Measurements from ENCODE around the gene MAST2.

Gene MAST2

DNA sequence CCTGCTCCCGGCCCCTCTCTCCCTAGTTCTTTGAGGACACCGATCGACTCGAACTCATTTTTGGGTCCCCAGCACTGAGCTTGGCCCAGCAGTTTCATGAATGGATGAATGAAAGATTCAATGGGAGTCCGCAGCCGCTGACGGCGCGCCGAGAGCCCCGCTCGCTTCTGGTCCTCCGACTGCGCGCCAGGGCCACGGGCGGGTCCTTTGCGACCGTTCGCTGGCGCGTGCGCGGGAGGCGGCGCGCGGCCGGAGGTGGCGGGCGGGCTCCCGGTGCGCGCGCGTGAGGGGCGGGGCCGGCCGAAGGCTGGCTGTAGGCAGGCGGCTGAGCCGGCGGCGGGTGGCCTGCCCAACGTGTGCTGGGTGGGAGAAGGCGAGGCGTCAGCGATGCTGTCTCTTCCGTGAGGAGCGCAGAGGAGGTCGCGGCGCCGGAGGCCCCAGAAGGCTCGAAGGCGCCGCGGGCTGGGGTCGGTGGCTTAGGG, at the start of gene MAST2:
TSS of gene MAST2 (plus strand) at position 314 of the 482 bp plus-strand sequence. CDS start 284 bp downstream, outside the sequence.
- Histone ChIP-seq H3K9ac (ENCODE audit: low read length) (peak within 1 kb of the TSS; percentile 93), H3K27ac (ENCODE audit: low read depth, low read length, poor library complexity, severe bottlenecking) (peak within 1 kb of the TSS; percentile 67), H2AFZ (ENCODE audit: low read length) (peak within 1 kb of the TSS; percentile 95), H3K36me3 (ENCODE audit: insufficient read depth, low read length) (peaks cover 21% of the 10 kb centered on the region), H3K79me2 (ENCODE audit: insufficient read depth, low read length) (peaks cover 32% of the 10 kb centered on the region), H3K4me3 (ENCODE audit: low read depth, low read length, poor library complexity, severe bottlenecking) (peak within 1 kb of the TSS; percentile 94), H3K4me2 (ENCODE audit: low read length) (peak within 1 kb of the TSS; percentile 93), H3K27me3 (ENCODE audit: insufficient read depth, low read length) (no peaks in the 10 kb centered on the region), H4K20me1 (ENCODE audit: insufficient read depth, low read length) (no peaks in the 10 kb centered on the region), H3K9me3 (ENCODE audit: low read length) (no peaks in the 10 kb centered on the region), H3F3A (ENCODE audit: insufficient read depth, low read length) (no peaks in the 10 kb centered on the region), H3K9me2 (ENCODE audit: low read depth, low read length) (no peaks in the 10 kb centered on the region), H3K4me1 (ENCODE audit: insufficient read depth, low read length, severe bottlenecking) (peaks cover 23% of the 10 kb centered on the region)
- no peak for TF ChIP-seq EZH2 (IDR thresholded peaks at IDR 0.05; ENCODE audit: borderline replicate concordance, low read length)
- TF ChIP-seq, protein P1, sequence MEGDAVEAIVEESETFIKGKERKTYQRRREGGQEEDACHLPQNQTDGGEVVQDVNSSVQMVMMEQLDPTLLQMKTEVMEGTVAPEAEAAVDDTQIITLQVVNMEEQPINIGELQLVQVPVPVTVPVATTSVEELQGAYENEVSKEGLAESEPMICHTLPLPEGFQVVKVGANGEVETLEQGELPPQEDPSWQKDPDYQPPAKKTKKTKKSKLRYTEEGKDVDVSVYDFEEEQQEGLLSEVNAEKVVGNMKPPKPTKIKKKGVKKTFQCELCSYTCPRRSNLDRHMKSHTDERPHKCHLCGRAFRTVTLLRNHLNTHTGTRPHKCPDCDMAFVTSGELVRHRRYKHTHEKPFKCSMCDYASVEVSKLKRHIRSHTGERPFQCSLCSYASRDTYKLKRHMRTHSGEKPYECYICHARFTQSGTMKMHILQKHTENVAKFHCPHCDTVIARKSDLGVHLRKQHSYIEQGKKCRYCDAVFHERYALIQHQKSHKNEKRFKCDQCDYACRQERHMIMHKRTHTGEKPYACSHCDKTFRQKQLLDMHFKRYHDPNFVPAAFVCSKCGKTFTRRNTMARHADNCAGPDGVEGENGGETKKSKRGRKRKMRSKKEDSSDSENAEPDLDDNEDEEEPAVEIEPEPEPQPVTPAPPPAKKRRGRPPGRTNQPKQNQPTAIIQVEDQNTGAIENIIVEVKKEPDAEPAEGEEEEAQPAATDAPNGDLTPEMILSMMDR (IDR thresholded peaks at IDR 0.05; ENCODE audit: low read length), result no peak

DNA sequence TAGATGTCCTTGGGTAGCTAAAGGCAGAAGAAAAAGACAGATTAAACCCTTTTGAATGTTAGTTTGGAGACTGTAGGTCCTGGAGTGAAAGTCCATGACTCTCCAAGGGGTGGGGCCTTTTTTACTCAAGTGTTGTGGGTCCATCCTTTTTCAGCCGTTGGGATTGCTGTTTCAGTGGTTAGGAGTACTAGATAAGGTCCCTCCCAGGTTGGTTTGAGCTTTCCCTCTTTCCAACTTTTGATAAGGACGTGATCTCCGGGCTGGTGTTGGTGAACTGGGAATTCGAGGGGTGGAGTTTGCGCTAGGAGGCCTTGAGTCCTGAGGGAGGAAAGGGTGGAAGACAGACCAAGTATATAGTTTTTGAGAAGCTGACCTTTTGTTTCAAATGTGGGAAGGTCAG, 47.7 kb upstream of the MAST2 start:
- Histone ChIP-seq H3F3A (ENCODE audit: insufficient read depth, low read length) (no peaks in the 10 kb centered on the region; the same call in 1 of the 2 replicates), H4K20me1 (ENCODE audit: insufficient read depth, low read length) (no peaks in the 10 kb centered on the region), H3K4me3 (ENCODE audit: low read depth, low read length, poor library complexity, severe bottlenecking) (no peak overlapping the region), H3K27ac (ENCODE audit: low read depth, low read length, poor library complexity, severe bottlenecking) (no peak overlapping the region), H3K36me3 (ENCODE audit: insufficient read depth, low read length) (no peaks in the 10 kb centered on the region), H3K4me2 (ENCODE audit: low read length) (no peak overlapping the region), H3K9ac (ENCODE audit: low read length) (no peak overlapping the region), H3K27me3 (ENCODE audit: insufficient read depth, low read length) (no peaks in the 10 kb centered on the region; the same call in 1 of the 2 replicates), H3K79me2 (ENCODE audit: insufficient read depth, low read length) (no peaks in the 10 kb centered on the region), H3K9me2 (ENCODE audit: low read depth, low read length) (no peaks in the 10 kb centered on the region), H3K4me1 (ENCODE audit: insufficient read depth, low read length, severe bottlenecking) (peaks cover 4% of the 10 kb centered on the region), H2AFZ (ENCODE audit: low read length) (no peak overlapping the region), H3K9me3 (ENCODE audit: low read length) (no peaks in the 10 kb centered on the region)
- no peak for TF ChIP-seq EZH2 (IDR thresholded peaks at IDR 0.05; ENCODE audit: borderline replicate concordance, low read length)
- TF ChIP-seq, protein P1 (IDR thresholded peaks at IDR 0.05; ENCODE audit: low read length), result no peak

DNA sequence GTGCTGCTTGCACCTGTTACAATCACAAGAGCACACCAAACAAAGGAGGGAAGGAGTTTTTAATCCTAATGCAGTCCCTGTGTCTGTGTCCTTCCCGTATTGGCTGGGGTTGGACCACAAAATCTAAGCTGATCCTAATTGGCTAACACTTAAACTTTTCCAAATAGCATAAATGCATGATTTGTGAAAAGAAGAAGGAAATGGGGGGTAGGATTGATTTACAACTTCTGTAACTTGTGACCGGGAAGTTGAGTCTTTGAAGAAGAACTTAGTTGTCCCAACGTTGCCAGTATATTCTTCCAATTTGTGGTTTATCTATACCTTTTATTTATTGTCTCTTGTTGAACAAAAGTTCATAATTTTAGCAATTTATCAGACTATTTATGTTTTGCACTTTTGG, 41.1 kb upstream of the MAST2 start:
- Histone ChIP-seq H3K79me2 (ENCODE audit: insufficient read depth, low read length) (no peaks in the 10 kb centered on the region), H3F3A (ENCODE audit: insufficient read depth, low read length) (no peaks in the 10 kb centered on the region), H3K27ac (ENCODE audit: low read depth, low read length, poor library complexity, severe bottlenecking) (no peak overlapping the region), H3K4me1 (ENCODE audit: insufficient read depth, low read length, severe bottlenecking) (peaks cover 5% of the 10 kb centered on the region), H3K9me2 (ENCODE audit: low read depth, low read length) (no peaks in the 10 kb centered on the region), H3K4me3 (ENCODE audit: low read depth, low read length, poor library complexity, severe bottlenecking) (no peak overlapping the region), H3K4me2 (ENCODE audit: low read length) (no peak overlapping the region), H4K20me1 (ENCODE audit: insufficient read depth, low read length) (no peaks in the 10 kb centered on the region), H2AFZ (ENCODE audit: low read length) (no peak overlapping the region), H3K36me3 (ENCODE audit: insufficient read depth, low read length) (no peaks in the 10 kb centered on the region; the same call in 1 of the 2 replicates), H3K27me3 (ENCODE audit: insufficient read depth, low read length) (no peaks in the 10 kb centered on the region; the same call in 1 of the 2 replicates), H3K9ac (ENCODE audit: low read length) (no peak overlapping the region), H3K9me3 (ENCODE audit: low read length) (peaks cover 10% of the 10 kb centered on the region)
- TF ChIP-seq, protein P1 (IDR thresholded peaks at IDR 0.05; ENCODE audit: low read length), result no peak
- no peak for TF ChIP-seq EZH2 (IDR thresholded peaks at IDR 0.05; ENCODE audit: borderline replicate concordance, low read length)

Data from OCI-LY1 (cell line).